ENCODE measurements around the gene CDK5R2.

The CDK5R2 gene

DNA sequence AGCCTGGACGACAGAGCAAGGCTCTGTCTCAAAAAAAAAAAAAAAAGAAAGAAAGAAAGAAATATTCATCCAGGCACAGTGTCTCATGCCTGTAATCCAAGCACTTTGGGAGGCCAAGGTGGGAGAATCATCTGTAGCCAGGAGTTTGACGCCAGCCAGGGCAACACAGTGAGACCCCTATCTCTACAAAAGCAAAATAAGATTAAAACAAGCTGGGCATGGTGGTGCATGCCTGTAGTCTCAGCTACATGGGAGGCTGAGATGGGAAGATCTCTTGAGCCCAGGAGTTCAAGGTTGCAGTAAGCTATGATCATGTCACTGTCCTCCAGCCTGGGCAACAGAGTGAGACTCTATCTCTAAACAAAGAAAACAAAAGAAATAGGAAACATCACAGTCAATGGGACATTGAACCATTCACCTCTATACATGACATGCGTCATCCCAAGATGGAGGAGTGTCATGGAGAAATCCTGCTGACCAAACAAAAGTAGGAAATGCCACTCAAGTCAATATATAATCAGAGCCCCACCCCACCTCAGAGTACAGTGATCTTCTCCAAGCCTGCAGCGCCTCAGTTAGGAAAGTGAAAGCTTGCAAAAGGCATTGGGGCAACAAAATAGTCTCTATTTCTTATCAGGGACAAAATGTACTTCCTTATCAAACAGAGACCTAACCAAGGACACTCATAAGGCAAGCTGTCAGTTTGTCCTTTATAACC is 15.8 kb downstream of the CDK5R2 start:
- TF ChIP-seq CTCF (IDR thresholded peaks at IDR 0.05; ENCODE audit: borderline replicate concordance, control extremely low read depth, extremely low read depth, insufficient read depth, missing control alignments): no peak
- DNase-seq (ENCODE audit: low spot score): no peak
- in situ Hi-C loops (cut with MboI; ENCODE audit: low sequenced_read_pairs, unreplicated experiment): no loop called here

DNA sequence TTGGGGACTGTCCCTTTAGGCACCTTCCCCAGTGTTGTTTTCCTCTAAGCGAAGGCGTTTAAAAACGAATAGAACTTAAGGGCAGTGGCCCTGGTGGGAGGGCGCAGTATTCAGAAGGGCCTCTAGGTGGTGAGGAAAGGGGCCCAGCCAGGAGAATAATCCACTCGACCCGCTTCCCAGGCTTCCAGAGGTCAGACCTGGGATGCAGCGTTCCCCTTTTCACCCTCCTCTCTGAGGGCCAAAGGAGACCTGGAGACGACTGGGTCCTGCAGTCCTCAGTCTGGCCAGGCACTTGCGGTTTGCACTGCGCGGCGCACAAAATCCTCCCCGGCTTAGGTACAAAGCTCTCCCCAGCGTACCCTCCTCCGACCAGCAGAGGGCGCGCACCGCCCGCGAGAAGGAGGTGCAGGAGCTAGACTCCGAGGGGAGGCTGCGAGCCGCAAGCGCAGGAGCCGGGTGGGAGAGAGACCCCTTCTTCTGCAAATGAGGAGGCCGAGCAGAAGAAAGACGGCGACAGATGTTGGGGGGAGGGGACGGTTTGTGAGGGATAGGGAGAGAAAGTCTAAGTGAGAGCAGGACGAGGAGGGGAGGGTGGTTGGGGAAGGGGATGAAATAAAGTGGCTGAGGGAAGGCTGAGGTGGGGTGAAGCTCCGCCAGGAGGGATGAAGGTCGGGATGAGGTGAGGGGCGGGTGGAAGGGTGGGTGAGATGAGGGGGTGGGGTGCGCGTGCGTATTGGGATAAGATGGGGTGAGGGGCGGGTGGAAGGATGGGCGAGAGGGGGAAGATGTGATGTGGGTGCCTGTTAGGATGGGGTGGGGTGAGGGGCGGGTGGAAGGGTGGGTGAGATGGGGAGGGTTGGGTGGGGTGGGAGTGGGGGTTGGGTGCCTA is 20.6 kb downstream of the CDK5R2 start:
- peak; percentile 90 for DNase-seq (ENCODE audit: low spot score)
- in situ Hi-C loops (cut with MboI; ENCODE audit: low sequenced_read_pairs, unreplicated experiment): loop anchor here (10.0 kb wide), 1 partner anchor 125 kb away; the partner anchor contains the start of gene WNT6
- peak; percentile 96 for TF ChIP-seq CTCF (IDR thresholded peaks at IDR 0.05; ENCODE audit: borderline replicate concordance, control extremely low read depth, extremely low read depth, insufficient read depth, missing control alignments)

GRCh38 chr2:218980735-218981389 is 21.4 kb downstream of the CDK5R2 start:
- in situ Hi-C loops (cut with MboI; ENCODE audit: low sequenced_read_pairs, unreplicated experiment): loop anchor here (10.0 kb wide), 1 partner anchor 126 kb away; the partner anchor contains the start of gene WNT6
- no peak for TF ChIP-seq CTCF (IDR thresholded peaks at IDR 0.05; ENCODE audit: borderline replicate concordance, control extremely low read depth, extremely low read depth, insufficient read depth, missing control alignments)
- DNase-seq (ENCODE audit: low spot score): peak; percentile 37

DNA sequence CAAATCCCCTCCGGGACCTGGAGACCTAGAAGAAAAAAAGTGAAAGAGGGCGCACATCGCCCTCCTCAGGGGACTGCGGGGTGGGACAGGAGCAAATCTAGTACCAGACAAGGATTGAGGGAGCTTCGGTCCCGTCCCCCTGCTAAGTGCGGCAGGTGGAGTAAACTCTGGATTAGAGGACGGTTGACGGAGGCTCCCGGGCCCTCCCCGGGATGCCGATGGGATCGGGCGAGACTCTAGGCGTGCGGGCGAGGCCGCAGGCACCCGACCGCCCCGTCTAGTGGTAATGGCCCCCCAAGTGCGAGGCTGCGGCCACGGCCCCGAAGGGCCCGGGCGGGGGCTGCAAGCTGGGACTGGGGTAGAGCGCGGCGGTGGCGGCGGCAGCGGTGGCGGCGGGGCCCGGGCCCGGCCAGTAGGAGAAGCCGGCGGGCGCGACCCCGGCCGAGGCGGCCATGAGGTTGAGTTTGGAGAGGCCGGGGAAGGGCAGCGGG is 22.0 kb downstream of the CDK5R2 start:
- no peak for TF ChIP-seq CTCF (IDR thresholded peaks at IDR 0.05; ENCODE audit: borderline replicate concordance, control extremely low read depth, extremely low read depth, insufficient read depth, missing control alignments)

GRCh38 chr2:218981881-218982585 is 22.6 kb downstream of the CDK5R2 start:
- peak; percentile 39 for DNase-seq (ENCODE audit: low spot score)
- TF ChIP-seq CTCF (IDR thresholded peaks at IDR 0.05; ENCODE audit: borderline replicate concordance, control extremely low read depth, extremely low read depth, insufficient read depth, missing control alignments): no peak
- in situ Hi-C loops (cut with MboI; ENCODE audit: low sequenced_read_pairs, unreplicated experiment): loop anchor here (10.0 kb wide), 1 partner anchor 127 kb away; the partner anchor contains the start of gene WNT6

More for the DNA sequence above, 22.0 kb downstream of the CDK5R2 start:
- in situ Hi-C loops (cut with MboI; ENCODE audit: low sequenced_read_pairs, unreplicated experiment): loop anchor here (10.0 kb wide), 1 partner anchor 127 kb away; the partner anchor contains the start of gene WNT6
- DNase-seq (ENCODE audit: low spot score): no peak

Data from GM13976 (cell line).